ENCODE measurements around the gene ECE2. TPM values are rescaled to one million over a fixed set of nuclear protein-coding genes. Genes with fewer than 3 reads are reported as not detected.
A peak's percentile ranks its signal among the peaks of the same experiment; 100 is the strongest.

ECE2 gene
- total RNA-seq, 1 experiment from 2014 or later, result not detected

DNA sequence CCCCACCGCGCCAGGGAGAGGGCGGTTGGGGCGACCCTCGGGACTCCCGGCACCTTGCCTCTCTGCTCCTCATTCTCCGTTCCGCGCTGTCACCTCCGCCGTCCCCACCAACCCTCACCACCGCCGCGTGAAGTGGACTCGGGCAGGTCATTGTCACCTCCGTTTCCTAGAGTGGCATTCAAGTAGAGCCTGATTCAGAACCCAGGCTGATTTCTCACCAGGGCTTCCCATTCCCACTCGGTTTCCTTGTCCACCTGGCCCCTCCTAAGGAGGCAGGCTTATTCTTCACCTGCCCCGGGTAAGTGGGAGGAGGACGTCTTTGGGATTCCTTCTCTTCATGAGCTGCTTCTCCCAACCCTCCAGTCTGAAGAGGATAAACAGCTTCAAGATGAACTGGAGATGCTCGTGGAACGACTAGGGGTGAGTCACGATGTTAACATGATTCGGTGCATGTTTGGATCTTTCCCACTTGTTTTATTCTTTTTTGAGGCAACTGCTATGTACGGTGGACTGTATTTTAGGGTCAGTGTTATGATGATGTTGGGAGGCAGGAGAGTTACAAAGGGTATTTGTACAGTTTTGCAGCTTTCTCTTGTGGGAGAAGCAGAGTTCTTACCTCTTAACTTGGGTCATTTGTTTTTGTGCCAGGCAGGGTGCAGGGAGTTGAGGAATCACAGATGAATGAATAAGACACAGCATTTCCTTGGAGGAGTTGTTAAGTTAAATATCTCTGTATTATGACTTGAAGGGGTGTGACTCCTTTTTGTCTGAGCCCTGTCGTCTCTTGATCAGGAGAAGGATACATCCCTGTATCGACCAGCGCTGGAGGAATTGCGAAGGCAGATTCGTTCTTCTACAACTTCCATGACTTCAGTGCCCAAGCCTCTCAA is 23.9 kb downstream of the ECE2 start:
- Histone ChIP-seq H2AFZ (ENCODE audit: low read length) (peak overlapping the region; percentile 44; the same call in 1 of the 2 replicates), H4K20me1 (ENCODE audit: low read length) (peaks cover 43% of the 10 kb centered on the region), H3K9me3 (ENCODE audit: low read length) (no peaks in the 10 kb centered on the region), H3K36me3 (ENCODE audit: low read depth, low read length) (peaks cover 44% of the 10 kb centered on the region), H3K9me2 (replicated peaks; ENCODE audit: low read length) (no peaks in the 10 kb centered on the region), H3F3A (ENCODE audit: low read length, unreplicated experiment) (no peaks in the 10 kb centered on the region), H3K4me1 (ENCODE audit: insufficient read depth, low read length) (peaks cover 20% of the 10 kb centered on the region), H3K4me3 (ENCODE audit: low read length) (peak overlapping the region; percentile 100), H3K27me3 (ENCODE audit: low read length) (no peaks in the 10 kb centered on the region), H3K79me2 (ENCODE audit: low read length) (peaks cover 57% of the 10 kb centered on the region), H3K27ac (ENCODE audit: low read length) (peak overlapping the region; percentile 80), H3K9ac (ENCODE audit: low read length) (peak overlapping the region; percentile 98), H3K4me2 (ENCODE audit: low read length) (peak overlapping the region; percentile 87)
- peak; percentile 50 for DNase-seq
- TF ChIP-seq EZH2 (IDR thresholded peaks at IDR 0.05; ENCODE audit: low read length, unreplicated experiment) (no peak), EZH2phosphoT487 (IDR thresholded peaks at IDR 0.05; ENCODE audit: borderline replicate concordance, low read length) (no peak)
- TF ChIP-seq, protein P1, sequence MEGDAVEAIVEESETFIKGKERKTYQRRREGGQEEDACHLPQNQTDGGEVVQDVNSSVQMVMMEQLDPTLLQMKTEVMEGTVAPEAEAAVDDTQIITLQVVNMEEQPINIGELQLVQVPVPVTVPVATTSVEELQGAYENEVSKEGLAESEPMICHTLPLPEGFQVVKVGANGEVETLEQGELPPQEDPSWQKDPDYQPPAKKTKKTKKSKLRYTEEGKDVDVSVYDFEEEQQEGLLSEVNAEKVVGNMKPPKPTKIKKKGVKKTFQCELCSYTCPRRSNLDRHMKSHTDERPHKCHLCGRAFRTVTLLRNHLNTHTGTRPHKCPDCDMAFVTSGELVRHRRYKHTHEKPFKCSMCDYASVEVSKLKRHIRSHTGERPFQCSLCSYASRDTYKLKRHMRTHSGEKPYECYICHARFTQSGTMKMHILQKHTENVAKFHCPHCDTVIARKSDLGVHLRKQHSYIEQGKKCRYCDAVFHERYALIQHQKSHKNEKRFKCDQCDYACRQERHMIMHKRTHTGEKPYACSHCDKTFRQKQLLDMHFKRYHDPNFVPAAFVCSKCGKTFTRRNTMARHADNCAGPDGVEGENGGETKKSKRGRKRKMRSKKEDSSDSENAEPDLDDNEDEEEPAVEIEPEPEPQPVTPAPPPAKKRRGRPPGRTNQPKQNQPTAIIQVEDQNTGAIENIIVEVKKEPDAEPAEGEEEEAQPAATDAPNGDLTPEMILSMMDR (conservative IDR thresholded peaks at IDR 0.05; ENCODE audit: low read depth, low read length), result no peak
- intact Hi-C loops (cut with micrococcal nuclease), result loop anchor here (1.0 to 2.0 kb wide), 4 partner anchors 15 to 125 kb away; partner anchors contain the start of genes ALG3, AP2M1, EEF1AKMT4 and EIF4G1
- ATAC-seq, result peak; percentile 15
- ChIA-PET CTCF (interaction anchor here (0.8 kb wide), 1 partner anchor 72 kb away, joined by 3 read pairs; no protein-coding TSS in a partner anchor), POLR2A (ENCODE audit: unreplicated experiment) (interaction anchor here (0.6 kb wide), 1 partner anchor 54 kb away, joined by 3 read pairs; no protein-coding TSS in a partner anchor)
- TSS peak; percentile 59 for BruUV-seq (replicated peaks)

DNA sequence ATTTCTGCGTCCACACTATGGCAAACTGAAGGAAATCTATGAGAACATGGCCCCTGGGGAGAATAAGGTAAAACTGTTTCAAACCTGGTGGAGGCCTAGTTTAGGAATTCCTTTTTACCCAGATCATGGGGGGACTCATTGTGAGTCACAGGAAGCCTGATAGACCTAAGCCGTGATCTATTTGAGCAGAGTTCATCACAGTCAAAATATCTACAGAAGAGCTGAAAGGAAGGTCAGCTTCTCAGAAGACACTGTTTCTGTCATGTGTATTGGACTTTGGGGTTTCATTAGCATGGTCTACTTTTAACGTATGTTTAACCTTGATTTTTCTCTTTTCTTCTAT is 24.5 kb downstream of the ECE2 start:
- peak; percentile 26 for ATAC-seq
- POLR2A ChIA-PET (ENCODE audit: unreplicated experiment), result no interaction called here
- no peaks in the 10 kb centered on the region for H3K27me3 ChIP-seq (ENCODE audit: low read length)
- TF ChIP-seq EZH2phosphoT487 (IDR thresholded peaks at IDR 0.05; ENCODE audit: borderline replicate concordance, low read length) (no peak), EZH2 (IDR thresholded peaks at IDR 0.05; ENCODE audit: low read length, unreplicated experiment) (no peak)
- TF ChIP-seq, protein P1 (conservative IDR thresholded peaks at IDR 0.05; ENCODE audit: low read depth, low read length), result no peak
- H3F3A ChIP-seq (ENCODE audit: low read length, unreplicated experiment), result no peaks in the 10 kb centered on the region
- H2AFZ ChIP-seq (ENCODE audit: low read length), result no peak overlapping the region
- H3K4me2 ChIP-seq (ENCODE audit: low read length), result peak overlapping the region; percentile 87
- H3K9me2 ChIP-seq (replicated peaks; ENCODE audit: low read length), result no peaks in the 10 kb centered on the region
- peaks cover 20% of the 10 kb centered on the region for H3K4me1 ChIP-seq (ENCODE audit: insufficient read depth, low read length)
- intact Hi-C loops (cut with micrococcal nuclease), result no loop called here
- H3K9ac ChIP-seq (ENCODE audit: low read length), result peak overlapping the region; percentile 98
- no TSS peak for BruUV-seq (replicated peaks)
- CTCF ChIA-PET, result no interaction called here
- no peaks in the 10 kb centered on the region for H3K9me3 ChIP-seq (ENCODE audit: low read length)
- H3K36me3 ChIP-seq (ENCODE audit: low read depth, low read length), result peaks cover 48% of the 10 kb centered on the region
- peaks cover 49% of the 10 kb centered on the region for H4K20me1 ChIP-seq (ENCODE audit: low read length)
- peaks cover 60% of the 10 kb centered on the region for H3K79me2 ChIP-seq (ENCODE audit: low read length)
- H3K4me3 ChIP-seq (ENCODE audit: low read length), result peak overlapping the region; percentile 100
- peak overlapping the region; percentile 80 for H3K27ac ChIP-seq (ENCODE audit: low read length)
- DNase-seq, result peak; percentile 86
